ENCODE results near the gene ANOS1. TPM values are rescaled to one million over a fixed set of nuclear protein-coding genes. Genes with fewer than 3 reads are reported as not detected.

ANOS1 gene
- total and polyA plus RNA-seq, 2 donors (not counting 3 experiments of a cell fraction or from before 2014, with no cell fraction given): 0.55 to 0.87 TPM

GRCh38 chrX:8576821-8577220, 155.1 kb downstream of the ANOS1 start:
- Histone ChIP-seq H3K9me1 (replicated peaks; ENCODE audit: control insufficient read depth, extremely low read depth, insufficient read depth, low read length) (no peaks in the 10 kb centered on the region), H3K36me3 (ENCODE audit: control insufficient read depth in 2 of 2, extremely low read depth in 1 of 2, insufficient read depth in 2 of 2, low read length in 2 of 2) (no peaks in the 10 kb centered on the region), H3K9ac (replicated peaks; ENCODE audit: extremely low read depth, insufficient read depth, low read length) (no peak overlapping the region), H3K9me3 (replicated peaks; ENCODE audit: control insufficient read depth, insufficient read depth, low read length) (no peaks in the 10 kb centered on the region), H3K4me3 (replicated peaks in 1 of 3; ENCODE audit: insufficient read depth in 1 of 3, low read depth in 1 of 3, low read length in 3 of 3) (no peak overlapping the region), H3K4me1 (ENCODE audit: control insufficient read depth, extremely low read depth, insufficient read depth, low read length) (no peaks in the 10 kb centered on the region), H2AFZ (ENCODE audit: low read depth, low read length) (no peak overlapping the region), H4K20me1 (replicated peaks; ENCODE audit: control insufficient read depth, extremely low read depth, insufficient read depth, low read length) (no peaks in the 10 kb centered on the region), H3K4me2 (ENCODE audit: insufficient read depth, low read length) (no peak overlapping the region), H3K27ac (ENCODE audit: insufficient read depth, low read depth, low read length) (no peak overlapping the region), H3K79me2 (ENCODE audit: control insufficient read depth, insufficient read depth, low read length) (no peaks in the 10 kb centered on the region), H3K27me3 (ENCODE audit: control insufficient read depth in 2 of 2, insufficient read depth in 2 of 2, low read length in 2 of 2) (no peaks in the 10 kb centered on the region)
- intact Hi-C loops (cut with micrococcal nuclease): no loop called here
- ChIA-PET CTCF (no interaction called here), POLR2A (no interaction called here)
- FAIRE-seq (no peak), DNase-seq (ENCODE audit: low read depth, low spot score) (no peak)
- BruUV-seq (replicated peaks): no TSS peak
- dilution Hi-C loops (cut with MboI; ENCODE audit: extremely low pct_ligation_motif_present, low sequenced_read_pairs): no loop called here
- TF ChIP-seq POLR2A (IDR thresholded peaks at IDR 0.05; ENCODE audit: low read depth, low read length): no peak
- no peak for TF ChIP-seq GATA2 (IDR thresholded peaks at IDR 0.05; ENCODE audit: insufficient read depth, insufficient read length, low read depth, low read length)
- no peak for TF ChIP-seq CTCF (IDR thresholded peaks at IDR 0.05; ENCODE audit: extremely low read depth in 1 of 2, insufficient read depth in 1 of 2, low read depth in 1 of 2, low read length in 2 of 2)
- no peak for TF ChIP-seq POLR2AphosphoS5 (IDR thresholded peaks at IDR 0.05; ENCODE audit: insufficient read depth, low read depth, low read length)
- TF ChIP-seq FOS (IDR thresholded peaks at IDR 0.05; ENCODE audit: borderline replicate concordance, insufficient read depth, low read length): no peak
- no peak for TF ChIP-seq MAX (IDR thresholded peaks at IDR 0.05; ENCODE audit: insufficient read depth, insufficient read length)
- TF ChIP-seq JUN (IDR thresholded peaks at IDR 0.05; ENCODE audit: borderline replicate concordance, insufficient read depth, insufficient read length, low read depth): no peak
- TF ChIP-seq MYC (IDR thresholded peaks at IDR 0.05; ENCODE audit: low read depth, low read length): no peak
- no peak for TF ChIP-seq EZH2 (IDR thresholded peaks at IDR 0.05; ENCODE audit: borderline replicate concordance, low read depth, low read length, severe bottlenecking)

All from endothelial cell of umbilical vein (primary cell).